Activated CD8-positive, alpha-beta memory T cell treated with anti-CD3 and anti-CD28 coated beads, Interleukin-2, amount 10 ng/mL, durations not matched to agents 7 days and 5 days (primary cell): ENCODE results near the gene SLCO2A1. TPM values are rescaled to one million over a fixed set of nuclear protein-coding genes. Genes with fewer than 3 reads are reported as not detected.

Experiments used
- ATAC-seq: fragments of 150-1000 bp; cut with Tn5 transposase; one replicate; pipeline ENCODE4 v1.10.0; 2021; ENCODE audit warnings: moderate library complexity
- CTCF ChIA-PET: fragments of 350-600 bp; sonication (Branson Sonifier 250); formaldehyde crosslinking; loops from one replicate; lab custom pipeline; 2021; ENCODE audit warnings: antibody characterized with exemption; lab: Charles Lee
- DNase-seq: peaks from one replicate; pipeline ENCODE4 v3.0.0-alpha.2; 2020
- H3K27ac Mint-ChIP-seq: one replicate; pipeline ENCODE4 v1.8.0; 2021; ENCODE audit warnings: mild to moderate bottlenecking, mixed read lengths
- H3K27me3 Mint-ChIP-seq: one replicate; pipeline ENCODE4 v1.8.0; 2021; ENCODE audit warnings: mixed read lengths
- H3K36me3 Mint-ChIP-seq: one replicate; pipeline ENCODE4 v1.8.0; 2021; ENCODE audit warnings: mild to moderate bottlenecking, mixed read lengths
- H3K4me1 Mint-ChIP-seq: one replicate; pipeline ENCODE4 v1.8.0; 2021; ENCODE audit warnings: mixed read lengths
- H3K4me3 Mint-ChIP-seq: one replicate; pipeline ENCODE4 v1.8.0; 2021; ENCODE audit warnings: mild to moderate bottlenecking, moderate library complexity, mixed read lengths
- H3K9me3 Mint-ChIP-seq: one replicate; pipeline ENCODE4 v1.8.0; 2022; ENCODE audit warnings: low read depth, mixed read lengths
- total RNA-seq, 2 experiments: library from RNA; stranded (reverse); gene quantifications; one replicate each; pipeline ENCODE4 v1.2.3, GENCODE V29; 2021

Gene SLCO2A1
- total RNA-seq, 2 experiments from 2014 or later = not detected

DNA sequence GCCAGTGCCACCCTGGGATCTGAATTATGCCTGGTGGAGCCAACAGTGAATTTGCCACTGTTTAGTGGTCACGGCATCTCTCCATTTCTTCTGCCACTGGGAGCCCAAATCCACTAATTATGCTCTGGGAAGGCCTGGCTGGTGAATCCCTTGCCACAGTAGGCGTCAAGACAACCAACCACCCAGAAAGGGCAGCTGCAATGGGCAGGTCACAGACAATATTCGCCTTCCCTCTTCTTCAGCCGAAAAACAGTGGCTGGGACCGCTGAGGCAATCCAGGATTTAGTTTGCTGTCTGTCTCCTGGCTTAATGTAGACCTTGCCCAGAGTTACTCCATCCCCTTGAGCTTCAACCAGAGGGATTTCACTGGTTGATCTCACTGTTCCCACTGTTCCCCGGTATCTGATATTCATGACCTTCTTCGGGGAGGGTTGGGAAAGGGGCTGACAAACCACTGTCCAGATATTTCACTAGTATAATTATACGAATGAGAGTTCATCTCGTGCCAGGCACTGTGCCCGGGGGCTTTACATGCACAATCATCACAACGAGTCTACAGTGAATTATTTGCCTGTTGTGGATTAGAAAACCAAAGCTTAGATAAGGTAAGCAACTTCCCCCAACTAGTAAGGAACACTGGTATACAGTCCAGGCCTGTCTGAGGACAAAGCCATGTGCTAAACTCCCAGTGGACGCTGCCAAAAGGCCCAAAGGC, 84.2 kb downstream of the SLCO2A1 start:
- H3K9me3 Mint-ChIP-seq = no peaks in the 10 kb centered on the region
- DNase-seq (no peak), ATAC-seq (no peak)
- no peak overlapping the region for H3K4me3 Mint-ChIP-seq
- peaks cover 15% of the 10 kb centered on the region for H3K4me1 Mint-ChIP-seq
- CTCF ChIA-PET = interaction anchor here (0.7 kb wide), 1 partner anchor 18 kb away, joined by 4 read pairs; no protein-coding TSS in a partner anchor
- H3K27me3 Mint-ChIP-seq = no peaks in the 10 kb centered on the region
- H3K36me3 Mint-ChIP-seq = no peaks in the 10 kb centered on the region
- H3K27ac Mint-ChIP-seq = no peak overlapping the region

GRCh38 chr3:133944641-133945380, 84.9 kb downstream of the SLCO2A1 start:
- Mint-ChIP-seq H3K4me1 (peaks cover 15% of the 10 kb centered on the region), H3K4me3 (no peak overlapping the region), H3K9me3 (no peaks in the 10 kb centered on the region), H3K27me3 (no peaks in the 10 kb centered on the region), H3K36me3 (no peaks in the 10 kb centered on the region), H3K27ac (no peak overlapping the region)
- no peak for ATAC-seq
- no peak for DNase-seq
- CTCF ChIA-PET = interaction anchor here (1.5 kb wide), 1 partner anchor 16 kb away, joined by 3 read pairs; no protein-coding TSS in a partner anchor

DNA sequence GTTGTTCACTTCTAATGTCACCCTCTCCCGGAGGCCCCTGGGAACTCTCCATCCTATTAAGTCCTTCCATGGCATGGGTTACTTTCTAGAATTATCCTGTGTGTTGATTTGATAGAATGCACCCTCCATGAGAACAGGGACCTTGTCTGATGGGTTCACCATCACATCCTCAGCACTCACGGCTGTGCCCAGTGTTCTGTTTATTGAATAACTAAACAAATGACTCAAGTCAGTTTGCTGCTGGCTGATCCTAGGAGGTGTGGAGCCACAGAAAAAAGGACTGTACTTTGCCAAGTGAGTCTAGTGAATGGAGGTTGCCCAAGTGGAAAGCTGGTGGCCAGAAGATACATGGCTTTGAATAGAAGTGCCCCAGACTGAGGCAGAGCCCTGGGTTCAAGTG, 85.5 kb downstream of the SLCO2A1 start:
- CTCF ChIA-PET = interaction anchor here (1.5 kb wide), 1 partner anchor 16 kb away, joined by 3 read pairs; no protein-coding TSS in a partner anchor
- DNase-seq (no peak), ATAC-seq (no peak)
- H3K4me1 Mint-ChIP-seq = peaks cover 15% of the 10 kb centered on the region
- H3K27me3 Mint-ChIP-seq = no peaks in the 10 kb centered on the region
- H3K27ac Mint-ChIP-seq = no peak overlapping the region
- no peaks in the 10 kb centered on the region for H3K9me3 Mint-ChIP-seq
- no peak overlapping the region for H3K4me3 Mint-ChIP-seq
- no peaks in the 10 kb centered on the region for H3K36me3 Mint-ChIP-seq

GRCh38 chr3:133943639-133944141, 86.0 kb downstream of the SLCO2A1 start:
- CTCF ChIA-PET = interaction anchor here (1.5 kb wide), 1 partner anchor 15 kb away, joined by 3 read pairs; no protein-coding TSS in a partner anchor
- H3K4me1 Mint-ChIP-seq = peaks cover 15% of the 10 kb centered on the region
- no peak overlapping the region for H3K4me3 Mint-ChIP-seq
- ATAC-seq (no peak), DNase-seq (no peak)
- no peaks in the 10 kb centered on the region for H3K27me3 Mint-ChIP-seq
- H3K9me3 Mint-ChIP-seq = no peaks in the 10 kb centered on the region
- no peaks in the 10 kb centered on the region for H3K36me3 Mint-ChIP-seq
- H3K27ac Mint-ChIP-seq = no peak overlapping the region

- CTCF ChIA-PET = interaction anchor here (1.5 kb wide), 1 partner anchor 15 kb away, joined by 3 read pairs; no protein-coding TSS in a partner anchor
- no peak for DNase-seq
- Mint-ChIP-seq H3K27me3 (no peaks in the 10 kb centered on the region), H3K4me3 (no peak overlapping the region), H3K4me1 (peaks cover 15% of the 10 kb centered on the region), H3K9me3 (no peaks in the 10 kb centered on the region), H3K36me3 (no peaks in the 10 kb centered on the region), H3K27ac (no peak overlapping the region)
- no peak for ATAC-seq
Observed at GRCh38 chr3:133943031-133943535, 86.6 kb downstream of the SLCO2A1 start.

DNA sequence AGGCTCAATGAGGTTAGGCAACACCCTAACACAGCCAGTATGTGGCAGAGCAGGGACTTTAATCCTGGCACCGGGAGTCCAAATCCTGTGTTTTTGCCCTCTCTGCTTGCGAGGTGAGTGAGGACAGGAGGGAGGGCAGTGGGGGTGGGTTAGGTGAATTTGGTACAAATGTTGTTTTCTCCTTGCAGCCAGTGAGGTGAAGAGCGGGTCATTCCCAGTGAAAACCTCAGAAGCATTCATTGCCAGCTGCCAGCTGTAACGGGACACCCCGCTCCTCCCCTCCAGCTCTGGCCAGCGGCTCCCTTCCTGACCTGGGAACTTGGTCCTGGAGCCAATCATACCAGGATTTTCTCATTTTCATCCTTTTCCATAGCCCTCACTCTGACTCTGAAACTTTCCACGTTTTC, 88.3 kb downstream of the SLCO2A1 start:
- H3K27ac Mint-ChIP-seq = no peak overlapping the region
- no peaks in the 10 kb centered on the region for H3K36me3 Mint-ChIP-seq
- no peaks in the 10 kb centered on the region for H3K27me3 Mint-ChIP-seq
- H3K4me3 Mint-ChIP-seq = no peak overlapping the region
- ATAC-seq (no peak), DNase-seq (no peak)
- no peaks in the 10 kb centered on the region for H3K9me3 Mint-ChIP-seq
- CTCF ChIA-PET = no interaction called here
- peaks cover 13% of the 10 kb centered on the region for H3K4me1 Mint-ChIP-seq

DNA sequence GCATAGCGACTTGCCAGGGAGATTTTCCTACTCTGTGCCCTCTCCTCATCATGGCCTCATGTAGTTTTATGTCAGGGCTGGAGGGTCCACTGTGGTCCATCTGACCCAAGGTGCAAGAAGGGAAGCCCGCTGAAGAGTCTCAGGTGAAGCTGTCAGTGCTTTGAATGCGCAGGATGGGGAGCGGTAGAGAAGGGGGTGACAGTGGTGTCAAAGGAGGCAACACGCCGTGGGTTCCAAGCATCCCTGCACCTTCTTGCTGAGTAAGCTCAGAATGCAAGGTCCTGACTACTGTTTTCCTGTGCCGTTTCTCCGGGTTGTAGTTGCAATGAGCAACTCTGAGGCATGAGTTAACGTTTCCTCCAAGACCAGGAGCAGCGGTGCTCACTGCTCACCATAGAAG, 89.2 kb downstream of the SLCO2A1 start:
- Mint-ChIP-seq H3K36me3 (no peaks in the 10 kb centered on the region), H3K27ac (no peak overlapping the region), H3K9me3 (no peaks in the 10 kb centered on the region), H3K4me1 (peaks cover 11% of the 10 kb centered on the region), H3K4me3 (no peak overlapping the region), H3K27me3 (no peaks in the 10 kb centered on the region)
- ATAC-seq (no peak), DNase-seq (no peak)
- CTCF ChIA-PET = no interaction called here

DNA sequence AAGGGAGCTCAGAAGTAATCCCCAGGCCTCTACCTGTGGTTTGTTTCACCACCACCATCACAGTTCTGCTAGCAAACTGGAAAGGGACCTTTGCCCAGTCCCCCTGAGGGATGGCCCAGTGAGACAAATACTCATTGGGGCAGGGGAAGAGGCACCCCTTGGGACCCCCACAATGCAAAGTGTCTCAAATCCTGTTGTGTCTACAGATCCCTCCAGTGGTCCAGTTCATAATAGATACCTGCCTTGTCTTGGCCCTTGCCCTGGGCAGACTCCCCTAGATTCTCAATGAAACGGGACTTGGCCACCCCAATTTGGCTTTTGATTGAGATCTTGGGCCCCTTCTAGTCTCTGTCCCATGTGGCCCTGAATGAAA, 90.3 kb downstream of the SLCO2A1 start:
- no peak for DNase-seq
- CTCF ChIA-PET = interaction anchor here (0.6 to 1.4 kb wide), 2 partner anchors 11 to 132 kb away, joined by 3 to 4 read pairs; no protein-coding TSS in a partner anchor
- Mint-ChIP-seq H3K9me3 (no peaks in the 10 kb centered on the region), H3K36me3 (no peaks in the 10 kb centered on the region), H3K4me3 (no peak overlapping the region), H3K4me1 (peaks cover 11% of the 10 kb centered on the region), H3K27ac (no peak overlapping the region), H3K27me3 (no peaks in the 10 kb centered on the region)
- no peak for ATAC-seq

GRCh38 chr3:133938770-133939462, 90.8 kb downstream of the SLCO2A1 start:
- DNase-seq (no peak), ATAC-seq (no peak)
- Mint-ChIP-seq H3K9me3 (no peaks in the 10 kb centered on the region), H3K4me3 (no peak overlapping the region), H3K36me3 (no peaks in the 10 kb centered on the region), H3K4me1 (peaks cover 11% of the 10 kb centered on the region), H3K27me3 (no peaks in the 10 kb centered on the region), H3K27ac (no peak overlapping the region)
- CTCF ChIA-PET = interaction anchor here (0.6 to 1.4 kb wide), 2 partner anchors 11 to 132 kb away, joined by 3 to 4 read pairs; no protein-coding TSS in a partner anchor

DNA sequence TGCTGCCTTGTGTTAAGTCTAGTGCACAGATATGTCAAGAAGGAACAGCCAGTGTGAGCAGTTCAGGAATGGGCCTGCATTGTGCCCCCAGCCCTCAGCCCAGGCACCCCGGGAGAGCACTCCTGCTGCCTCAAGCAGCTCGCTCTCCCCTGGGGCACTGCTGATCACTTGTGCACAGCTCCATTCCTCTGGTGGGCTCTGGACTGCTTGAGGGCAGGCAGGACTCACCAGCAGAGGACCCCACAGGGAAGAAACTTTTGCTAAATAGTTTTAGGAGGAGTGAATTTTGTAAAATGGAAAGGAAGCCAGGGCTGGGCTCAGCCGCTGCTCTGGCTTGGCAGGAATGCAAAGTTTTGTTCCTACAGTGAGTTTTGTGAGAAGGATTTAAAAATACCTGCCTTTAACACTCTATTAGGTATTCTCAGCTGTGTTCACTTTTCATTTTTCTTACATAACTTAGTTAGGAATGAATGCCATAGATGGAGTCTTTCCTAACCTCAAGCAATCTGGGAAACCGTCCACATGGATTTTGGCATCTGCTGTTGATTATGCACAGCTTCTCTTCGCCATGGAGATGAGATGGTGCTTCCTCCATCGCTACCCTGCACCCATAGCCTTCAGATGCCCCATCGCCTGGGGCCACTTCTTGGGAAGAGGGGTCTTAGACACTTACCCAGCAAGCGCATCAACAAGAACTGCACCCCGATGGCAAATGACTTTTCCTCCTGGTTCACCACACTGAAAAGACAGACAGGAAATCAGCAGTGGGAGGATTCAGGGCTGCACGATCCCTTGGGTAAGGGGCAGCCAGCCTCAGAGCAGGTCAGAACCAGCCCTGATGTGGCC, 91.7 kb downstream of the SLCO2A1 start:
- CTCF ChIA-PET = interaction anchor here (1.4 kb wide), 1 partner anchor 10 kb away, joined by 3 read pairs; no protein-coding TSS in a partner anchor
- H3K36me3 Mint-ChIP-seq = no peaks in the 10 kb centered on the region
- no peaks in the 10 kb centered on the region for H3K27me3 Mint-ChIP-seq
- H3K4me1 Mint-ChIP-seq = peaks cover 8% of the 10 kb centered on the region
- DNase-seq (peak; percentile 27), ATAC-seq (no peak)
- no peak overlapping the region for H3K27ac Mint-ChIP-seq
- H3K9me3 Mint-ChIP-seq = no peaks in the 10 kb centered on the region
- no peak overlapping the region for H3K4me3 Mint-ChIP-seq

GRCh38 chr3:133937061-133937686, 92.6 kb downstream of the SLCO2A1 start:
- DNase-seq = peak; percentile 28
- Mint-ChIP-seq H3K27ac (no peak overlapping the region), H3K36me3 (no peaks in the 10 kb centered on the region), H3K27me3 (no peaks in the 10 kb centered on the region), H3K9me3 (no peaks in the 10 kb centered on the region), H3K4me1 (peaks cover under 1% of the 10 kb centered on the region), H3K4me3 (no peak overlapping the region)
- CTCF ChIA-PET = interaction anchor here (0.6 to 1.1 kb wide), 2 partner anchors 9 to 1925 kb away, joined by 3 to 4 read pairs; no protein-coding TSS in a partner anchor
- no peak for ATAC-seq
